Stimulated activated effector memory CD8-positive, alpha-beta T cell treated with anti-CD3 and anti-CD28 coated beads, Interleukin-12 subunit alpha, Interleukin-12 subunit beta, amount 100 ng/mL, for 72 hours (primary cell): ENCODE data around the gene PIK3CB.
"Not testable (repeated sequence)": the region's sequence is repeated elsewhere in the genome, so short reads cannot be mapped to it uniquely, and the experiment has no call there.

Experiments used
- ATAC-seq: fragments of 150-1000 bp; cut with Tn5 transposase; 2 replicates; pipeline ENCODE4 v1.10.0; 2021
- DNase-seq, 2 donors: peaks; one replicate each; pipeline ENCODE4 v3.0.0; 2021 to 2022; ENCODE audit warnings: low spot score in 2 of 2
- H3K27ac Mint-ChIP-seq: one replicate; pipeline ENCODE4 v1.8.0; 2022; ENCODE audit warnings: mild to moderate bottlenecking, mixed read lengths
- H3K36me3 Mint-ChIP-seq: one replicate; pipeline ENCODE4 v1.8.0; 2022; ENCODE audit warnings: mild to moderate bottlenecking, mixed read lengths
- H3K4me1 Mint-ChIP-seq: one replicate; pipeline ENCODE4 v1.8.0; 2022; ENCODE audit warnings: mixed read lengths
- H3K4me3 Mint-ChIP-seq: one replicate; pipeline ENCODE4 v1.8.0; 2022; ENCODE audit warnings: mild to moderate bottlenecking, mixed read lengths
- H3K9me3 Mint-ChIP-seq: one replicate; pipeline ENCODE4 v1.8.0; 2022; ENCODE audit warnings: mixed read lengths

PIK3CB gene

DNA sequence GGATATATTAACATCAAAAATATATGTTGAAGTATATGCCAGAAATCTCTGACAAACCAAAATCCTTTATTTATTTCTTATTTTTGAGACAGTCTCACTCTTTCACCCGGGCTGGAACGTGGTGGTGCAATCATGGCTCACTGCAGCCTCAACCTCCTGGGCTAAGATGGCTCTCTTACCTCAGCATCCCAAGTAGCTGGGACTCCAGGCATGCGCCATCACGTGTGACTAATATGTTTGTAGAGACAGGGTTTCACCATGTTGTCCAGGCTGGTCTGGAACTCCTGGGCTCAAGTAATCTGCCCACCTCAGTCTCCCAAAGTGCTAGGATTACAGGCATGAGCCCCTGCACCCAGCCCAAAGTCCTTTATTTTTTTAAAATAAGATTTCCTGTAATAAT lies 214.3 kb downstream of the PIK3CB start:
- Mint-ChIP-seq H3K27ac (no peak overlapping the region), H3K4me3 (no peak overlapping the region), H3K4me1 (no peaks in the 10 kb centered on the region), H3K9me3 (no peaks in the 10 kb centered on the region), H3K36me3 (no peaks in the 10 kb centered on the region)
- DNase-seq (no peak), ATAC-seq (no peak)

DNA sequence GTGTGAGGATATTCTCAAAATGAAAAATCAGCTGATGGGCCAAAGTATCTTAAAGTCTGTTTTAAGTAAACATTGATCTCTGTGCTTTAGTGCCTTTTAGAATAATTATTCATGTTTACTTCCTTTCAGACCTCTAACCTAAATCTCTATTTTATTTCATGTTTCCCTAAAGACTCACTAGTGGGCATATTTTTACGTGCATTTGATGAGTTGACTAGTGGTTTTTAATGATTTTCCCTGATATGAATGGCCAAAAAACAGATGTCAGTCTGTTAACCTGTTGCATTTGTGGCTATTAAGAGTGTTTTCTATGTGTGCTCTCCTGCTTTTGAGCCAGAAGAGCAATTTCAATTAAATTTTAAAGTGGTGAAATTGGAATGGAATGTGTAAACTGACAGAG lies 219.3 kb downstream of the PIK3CB start:
- Mint-ChIP-seq H3K27ac (no peak overlapping the region), H3K4me3 (no peak overlapping the region), H3K4me1 (no peaks in the 10 kb centered on the region), H3K9me3 (no peaks in the 10 kb centered on the region), H3K36me3 (no peaks in the 10 kb centered on the region)
- ATAC-seq (no peak), DNase-seq (no peak)

DNA sequence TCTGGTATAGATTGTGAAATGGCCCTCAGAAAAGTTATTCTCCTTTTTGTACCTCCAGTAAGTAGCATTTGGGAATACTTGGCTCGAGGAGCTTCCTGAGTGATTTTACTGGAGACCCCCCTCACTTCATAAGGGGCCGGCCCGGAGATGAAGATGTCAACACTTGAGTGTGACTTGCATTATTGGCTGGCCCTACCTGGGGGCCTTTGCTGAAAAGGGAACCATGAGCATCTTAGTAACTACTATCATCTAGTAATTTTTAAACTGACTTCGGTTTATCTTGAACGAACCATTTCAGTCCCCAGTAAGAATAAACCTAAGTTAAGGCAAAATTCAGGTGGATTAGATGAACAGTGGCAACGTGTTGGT lies 224.8 kb downstream of the PIK3CB start:
- DNase-seq (no peak), ATAC-seq (no peak)
- H3K4me1 Mint-ChIP-seq = peaks cover 15% of the 10 kb centered on the region
- H3K4me3 Mint-ChIP-seq = peak overlapping the region; percentile 74
- no peaks in the 10 kb centered on the region for H3K9me3 Mint-ChIP-seq
- peak overlapping the region; percentile 94 for H3K27ac Mint-ChIP-seq
- H3K36me3 Mint-ChIP-seq = peaks cover 15% of the 10 kb centered on the region

DNA sequence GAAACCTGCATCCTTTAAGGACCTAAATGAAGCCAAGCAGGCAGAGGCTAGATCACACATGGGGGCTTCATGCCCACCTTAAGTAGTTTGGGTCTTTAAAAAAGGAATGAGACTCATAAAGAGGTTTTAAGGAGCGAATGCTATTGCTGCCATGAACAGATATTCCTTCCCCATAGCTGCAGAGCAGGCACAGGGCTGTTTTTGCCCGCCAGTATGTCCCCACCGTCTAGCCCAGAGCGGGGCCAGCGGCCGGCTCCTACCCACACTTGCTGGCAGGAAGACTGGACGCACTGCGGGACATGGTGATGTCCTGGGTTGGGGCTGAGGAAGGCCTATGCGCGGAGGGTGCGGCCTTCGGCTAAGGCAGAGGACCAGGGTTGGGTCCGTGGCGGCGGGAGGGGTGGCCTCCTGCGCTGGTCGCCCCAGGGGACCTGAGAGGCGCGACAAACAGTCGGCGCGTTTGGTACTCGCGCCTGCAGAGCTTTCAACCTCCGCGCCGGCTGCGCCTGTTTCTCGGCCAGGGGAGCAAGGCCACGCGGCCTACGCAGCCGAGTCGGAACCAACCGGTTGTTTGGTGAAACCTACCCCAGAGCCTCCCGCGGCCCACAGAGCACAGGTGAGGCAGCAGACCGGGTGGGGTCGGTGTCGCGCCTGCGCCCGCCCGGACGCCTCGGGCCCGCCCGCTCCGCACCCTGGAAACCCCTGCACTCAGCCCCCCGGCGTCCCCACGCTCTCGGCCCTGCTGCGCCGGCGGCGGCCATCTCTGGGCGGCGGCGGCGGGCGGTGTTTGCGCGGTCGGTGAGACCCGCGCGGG lies 226.2 kb downstream of the PIK3CB start, which contains the start of gene FAIM:
FAIM (plus strand) TSS at position 450 of the 814 bp plus-strand sequence. CDS start 10,956 bp downstream, outside the sequence.
- Mint-ChIP-seq H3K4me3 (peak within 1 kb of the TSS; percentile 74), H3K9me3 (no peaks in the 10 kb centered on the region), H3K36me3 (peaks cover 15% of the 10 kb centered on the region), H3K4me1 (peaks cover 15% of the 10 kb centered on the region), H3K27ac (peak within 1 kb of the TSS; percentile 94)
- ATAC-seq = peak; percentile 83
- DNase-seq = peak; percentile 63 to 89

DNA sequence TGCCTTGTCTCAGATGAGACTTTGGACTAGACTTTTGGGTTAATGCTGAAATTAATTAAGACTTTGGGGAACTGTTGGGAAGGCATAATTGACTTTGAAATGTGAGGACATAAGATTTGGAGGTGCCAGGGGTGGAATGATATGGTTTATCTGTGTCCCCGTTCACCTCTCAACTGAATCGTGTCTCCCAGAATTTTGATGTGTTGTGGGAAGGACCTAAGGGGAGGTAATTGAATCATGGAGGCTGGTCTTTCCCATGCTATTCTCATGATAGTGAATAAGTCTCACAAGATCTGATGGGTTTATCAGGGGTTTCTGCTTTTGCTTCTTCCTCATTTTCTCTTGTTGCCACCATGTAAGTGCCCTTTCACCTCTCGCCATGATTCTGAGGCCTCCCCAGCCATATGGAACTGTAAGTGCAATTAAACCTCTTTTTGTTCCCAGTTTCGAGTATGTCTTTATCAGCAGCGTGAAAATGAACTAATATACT lies 230.6 kb downstream of the PIK3CB start:
- not testable (repeated sequence) for H3K4me3 Mint-ChIP-seq, H3K4me1 Mint-ChIP-seq, H3K9me3 Mint-ChIP-seq, H3K36me3 Mint-ChIP-seq, ATAC-seq, H3K27ac Mint-ChIP-seq, DNase-seq
